ENCODE measurements around the gene KRTAP20-4. TPM values are rescaled to one million over a fixed set of nuclear protein-coding genes. Genes with fewer than 3 reads are reported as not detected.

KRTAP20-4 gene
- total and polyA plus RNA-seq, 9 of the 15 experiments (the other 6 are each of a cell fraction or from before 2014, with no cell fraction given), result not detected

- no peak for TF ChIP-seq CSDE1 (IDR thresholded peaks at IDR 0.05)
- TF ChIP-seq ID3 (CRISPR knock-in tag; IDR thresholded peaks at IDR 0.05), result no peak
- no peak for TF ChIP-seq ID3 (tag; IDR thresholded peaks at IDR 0.05)
- TF ChIP-seq GABPB1 (CRISPR knock-in tag; IDR thresholded peaks at IDR 0.05), result no peak
- TF ChIP-seq NCOA4 (IDR thresholded peaks at IDR 0.05; ENCODE audit: partially characterized antibody), result no peak
These were observed 8.8 kb downstream of the KRTAP20-4 start (continued) for GRCh38 chr21:30629200-30629599.

- POLR2A ChIA-PET, result no interaction called here
- intact Hi-C loops (cut with micrococcal nuclease), result loop anchor here (10.0 kb wide), 1 partner anchor 180 kb away; no protein-coding TSS in a partner anchor
- TF ChIP-seq XRCC3 (IDR thresholded peaks at IDR 0.05), result no peak
- no peak for TF ChIP-seq TRIM28 (IDR thresholded peaks at IDR 0.05)
- TF ChIP-seq DDX20 (tag; IDR thresholded peaks at IDR 0.05; ENCODE audit: low read depth), result no peak
- no peak for TF ChIP-seq ILK (tag; IDR thresholded peaks at IDR 0.05; ENCODE audit: borderline replicate concordance, low read depth)
- TF ChIP-seq MAX (CRISPR knock-in tag; IDR thresholded peaks at IDR 0.05), result no peak
- no peak for TF ChIP-seq BMI1 (IDR thresholded peaks at IDR 0.05; ENCODE audit: low read length)
- TF ChIP-seq ZBTB5 (IDR thresholded peaks at IDR 0.05), result no peak
- no peak for TF ChIP-seq ZNF431 (CRISPR knock-in tag; IDR thresholded peaks at IDR 0.05)
- TF ChIP-seq GABPB1 (CRISPR knock-in tag; IDR thresholded peaks at IDR 0.05), result no peak
- TF ChIP-seq ZNF778 (CRISPR knock-in tag; IDR thresholded peaks at IDR 0.05), result no peak
- no peak for TF ChIP-seq ZNF695 (CRISPR knock-in tag; IDR thresholded peaks at IDR 0.05)
- TF ChIP-seq POLR2A (conservative IDR thresholded peaks at IDR 0.05), result no peak
- TF ChIP-seq LARP7 (IDR thresholded peaks at IDR 0.05), result no peak
- TF ChIP-seq AFF1 (IDR thresholded peaks at IDR 0.05; ENCODE audit: low read depth in 1 of 2, partially characterized antibody in 2 of 2), result no peak
These were observed 14.5 kb downstream of the KRTAP20-4 start, which contains the start of gene KRTAP20-2 for GRCh38 chr21:30634906-30635305. Gene KRTAP20-2 (plus strand): TSS chr21:30635206. CDS start chr21:30635264, 58 bp downstream.

More at GRCh38 chr21:30634906-30635305, 14.5 kb downstream of the KRTAP20-4 start, which contains the start of gene KRTAP20-2:
- Histone ChIP-seq H3K4me3 (no peak within 1 kb of the TSS), H3K27me3 (ENCODE audit: control insufficient read depth in 2 of 2, insufficient read depth in 2 of 2, low read length in 2 of 2) (no peaks in the 10 kb centered on the region), H3K9ac (ENCODE audit: insufficient read depth in 1 of 2, low read depth in 2 of 2, low read length in 2 of 2) (no peak within 1 kb of the TSS), H3K27ac (ENCODE audit: extremely low read depth, low read depth, low read length) (no peak within 1 kb of the TSS), H3K4me1 (replicated peaks in 1 of 2; ENCODE audit: control insufficient read depth in 2 of 2, insufficient read depth in 2 of 2, low read length in 2 of 2) (no peaks in the 10 kb centered on the region), H2AFZ (ENCODE audit: low read depth, low read length) (no peak within 1 kb of the TSS), H3K4me2 (ENCODE audit: insufficient read depth, low read length) (no peak within 1 kb of the TSS), H4K20me1 (replicated peaks; ENCODE audit: control insufficient read depth, insufficient read depth, low read length) (no peaks in the 10 kb centered on the region), H3K36me3 (ENCODE audit: control insufficient read depth, insufficient read depth, low read length) (no peaks in the 10 kb centered on the region), H3K79me2 (ENCODE audit: control insufficient read depth, insufficient read depth, low read length) (no peaks in the 10 kb centered on the region), H3K9me3 (replicated peaks; ENCODE audit: control insufficient read depth, insufficient read depth, low read depth, low read length) (no peaks in the 10 kb centered on the region), H3K9me1 (ENCODE audit: control insufficient read depth, insufficient read depth, low read length) (no peaks in the 10 kb centered on the region)
- ATAC-seq (no peak), FAIRE-seq (no peak), DNase-seq (ENCODE audit: extremely low read depth in 1 of 4, low spot score in 3 of 4) (no peak)
- no TSS peak for BruUV-seq (replicated peaks)
- in situ Hi-C loops (cut with MboI), result no loop called here
- WGBS (ENCODE audit: insufficient coverage, low coverage, missing lambda C conversion rate), result 0% methylated on average over 1 of the region's 1 CpG
- CTCF ChIA-PET (ENCODE audit: low intra/inter-chr PET ratio), result no interaction called here
